Suppressor macrophage treated with lipopolysaccharide for 1 hour (primary cell): ENCODE data around the gene IGF2BP3.

ENCODE experiments used
- DNase-seq, 3 donors: peaks; one replicate each; pipeline ENCODE4 v3.0.0-alpha.2; 2020 to 2022

IGF2BP3 gene

DNA sequence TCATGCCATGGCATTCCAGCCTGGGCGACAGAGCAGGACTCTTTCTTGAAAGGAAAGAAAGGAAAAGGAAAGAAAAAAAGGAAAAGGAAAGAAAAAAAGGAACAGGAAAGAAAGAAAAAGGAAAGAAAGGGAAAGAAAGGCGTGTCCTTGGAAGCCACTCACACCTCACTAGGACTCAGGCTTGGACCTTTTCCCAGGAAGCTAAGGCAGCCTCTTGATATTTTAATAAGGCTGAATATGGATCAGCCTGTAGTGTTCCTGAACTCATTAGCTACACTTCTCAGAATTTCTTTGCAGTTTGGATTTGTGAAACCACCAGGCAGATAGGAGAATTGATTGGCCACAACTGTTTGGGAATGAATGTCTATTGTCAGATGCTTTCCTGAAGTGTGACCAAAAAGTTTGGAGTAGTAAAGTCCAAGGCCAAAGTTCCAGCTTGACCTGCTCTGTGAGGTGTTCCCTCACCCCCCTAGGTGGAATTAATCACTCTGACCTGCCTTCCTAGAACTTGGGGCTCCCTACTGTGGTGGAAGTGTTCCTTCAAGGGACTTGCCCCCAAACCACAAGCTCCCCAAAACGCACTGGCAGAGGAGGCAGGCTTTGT is 178.2 kb downstream of the IGF2BP3 start:
- DNase-seq, result no peak

DNA sequence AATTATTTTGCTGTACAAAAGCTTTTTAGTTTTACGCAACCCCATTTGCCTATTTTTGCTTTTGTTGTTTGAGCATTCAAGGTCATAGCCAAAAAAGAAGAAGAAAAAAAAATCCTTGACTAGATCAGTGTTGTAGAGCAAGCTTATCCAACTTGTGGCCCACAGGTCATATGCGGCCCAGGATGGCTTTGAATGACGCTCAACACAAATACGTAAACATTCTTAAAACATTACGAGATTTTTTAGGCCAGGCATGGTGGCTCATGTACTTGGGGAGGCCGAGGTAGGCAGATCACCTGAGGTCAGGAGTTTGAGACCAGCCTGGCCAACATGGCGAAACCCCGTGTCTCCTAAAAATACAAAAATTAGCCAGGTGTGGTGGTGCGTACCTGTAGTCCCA is 179.3 kb downstream of the IGF2BP3 start:
- no peak for DNase-seq

DNA sequence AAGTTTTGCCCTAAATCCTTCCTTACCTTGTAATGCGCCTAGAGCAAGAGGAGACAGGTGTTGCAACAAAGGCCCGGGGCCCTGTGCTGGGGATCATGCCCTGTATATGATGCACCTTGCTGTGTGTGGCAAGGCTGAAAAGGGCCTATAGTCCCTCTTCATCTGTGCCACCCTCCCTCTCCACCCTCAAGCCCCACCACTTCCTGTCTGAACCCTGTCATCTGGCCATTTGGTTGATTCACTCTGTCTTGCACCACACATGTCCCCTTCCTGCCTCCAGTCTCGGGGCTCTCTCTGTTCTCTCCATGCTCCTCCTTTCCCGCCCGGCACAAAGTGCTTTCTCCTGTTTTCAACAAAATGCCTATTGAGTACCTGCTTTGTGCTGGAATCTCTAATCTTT is 182.7 kb downstream of the IGF2BP3 start:
- DNase-seq, result peak in 2 of 3 donors; percentile 22 to 29

DNA sequence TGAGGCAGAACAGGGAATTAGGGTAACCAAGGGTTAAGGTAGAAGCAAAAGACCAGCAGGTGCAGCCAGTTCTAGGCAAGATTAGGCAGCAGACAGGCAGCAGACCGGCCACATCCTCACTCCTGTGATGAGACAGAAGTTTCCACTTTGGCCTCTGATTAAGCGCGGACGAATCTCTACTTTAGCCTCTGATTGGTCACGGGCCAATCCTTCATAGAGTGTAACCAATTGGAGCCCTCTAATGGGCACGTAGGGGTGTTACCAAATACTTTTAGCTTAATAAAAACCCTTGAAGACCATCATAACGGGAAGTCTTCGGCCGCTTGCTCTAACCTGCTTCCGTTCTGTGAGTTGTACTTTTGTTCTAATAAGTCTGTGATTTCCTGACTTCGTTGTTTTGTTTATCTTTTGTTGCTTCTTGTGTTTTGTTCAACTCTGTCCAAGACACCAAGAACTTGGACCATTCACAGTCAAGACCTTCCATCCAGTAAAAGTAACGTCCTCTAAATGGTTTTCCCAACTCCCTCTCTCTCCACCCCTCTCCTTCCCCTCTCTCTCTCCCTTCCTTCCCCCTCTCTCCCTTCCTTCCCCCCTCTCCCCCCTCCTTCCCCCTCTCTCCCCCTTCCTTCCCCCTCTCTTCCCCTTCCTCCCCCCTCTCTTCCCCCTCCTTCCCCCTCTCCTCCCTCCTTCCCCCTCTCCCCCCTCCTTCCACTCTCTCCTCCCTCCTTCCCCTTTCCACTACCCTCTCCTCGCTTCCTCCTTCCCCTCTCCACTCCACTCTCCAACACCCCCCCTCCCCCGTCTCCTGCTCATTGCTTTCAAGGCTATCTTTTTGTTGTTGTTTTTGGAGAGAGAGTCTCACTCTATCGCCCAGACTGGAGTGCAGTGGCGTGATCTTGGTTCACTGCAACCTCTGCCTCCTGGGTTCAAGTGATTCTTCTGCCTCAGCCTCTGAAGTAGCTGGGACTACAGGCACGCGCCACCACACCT is 184.3 kb downstream of the IGF2BP3 start:
- DNase-seq, result peak in 1 of 3 donors; percentile 15

DNA sequence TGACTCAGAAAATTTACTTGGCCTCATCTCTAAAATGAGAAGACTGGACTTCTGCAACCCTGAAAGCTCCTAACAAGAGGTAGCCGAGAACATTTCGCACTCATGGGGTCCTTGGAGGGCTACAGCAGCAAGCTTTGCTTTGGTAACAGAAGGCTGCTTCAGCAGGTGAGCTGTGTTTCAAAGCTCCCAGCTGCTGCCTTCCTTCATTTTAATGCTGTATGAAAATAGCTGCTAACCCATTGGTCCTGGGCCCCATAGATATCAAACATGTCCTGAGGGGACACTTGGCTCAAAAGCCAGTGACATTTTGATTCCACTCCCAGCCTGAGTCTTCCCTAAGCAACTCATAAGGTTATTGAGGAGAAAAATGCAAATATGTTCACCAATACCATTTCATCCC is 185.4 kb downstream of the IGF2BP3 start:
- no peak for DNase-seq

DNA sequence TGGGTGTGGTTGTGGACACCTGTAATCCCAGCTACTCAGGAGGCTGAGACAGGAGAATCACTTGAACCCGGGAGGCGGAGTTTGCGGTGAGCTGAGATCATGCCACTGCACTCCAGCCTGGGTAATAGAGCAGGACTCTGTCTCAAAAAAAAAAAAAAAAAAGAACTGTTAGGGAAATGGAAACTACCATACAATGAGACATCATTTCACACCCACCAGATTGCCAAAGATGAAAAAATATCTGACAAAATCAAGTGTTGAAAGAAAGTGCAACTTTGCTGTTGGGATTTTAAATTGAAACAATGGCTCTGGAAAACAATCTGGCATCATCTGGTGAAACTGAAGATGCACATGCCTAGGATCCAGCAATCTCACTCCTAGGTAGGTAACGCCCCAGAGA is 187.2 kb downstream of the IGF2BP3 start:
- DNase-seq, result peak in 2 of 3 donors; percentile 29 to 45

DNA sequence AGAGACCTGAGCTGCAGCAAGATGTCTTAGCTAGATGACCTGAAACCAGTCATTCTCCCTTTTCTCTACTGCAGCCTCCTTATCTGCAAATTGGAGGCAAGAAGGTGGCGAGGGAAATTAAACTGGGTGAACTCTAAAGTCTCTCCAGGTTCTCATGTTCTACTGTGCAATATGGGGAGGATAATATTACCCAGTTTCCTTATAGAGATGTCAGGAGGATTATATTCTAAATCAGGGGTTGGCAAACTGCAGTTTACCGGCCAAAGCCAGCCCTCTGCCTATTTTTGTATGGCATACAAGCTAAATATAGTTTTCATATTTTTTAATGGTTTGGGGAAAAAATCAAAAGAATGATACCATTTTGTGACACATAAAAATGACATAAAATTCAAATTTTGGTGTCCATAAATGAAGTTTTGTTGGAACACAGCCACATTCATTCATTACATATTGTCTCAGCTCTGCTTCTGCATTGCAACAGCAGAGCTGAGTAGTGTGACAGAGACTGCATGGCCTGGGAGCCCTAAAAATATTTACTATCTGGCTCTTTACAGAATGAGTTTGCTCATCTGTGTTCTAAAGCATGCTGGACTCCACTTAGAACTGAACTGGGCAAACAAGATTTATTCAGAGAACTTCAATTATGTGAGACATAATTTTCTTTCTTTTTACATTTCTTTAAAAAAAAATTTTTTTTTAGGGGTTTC is 190.3 kb downstream of the IGF2BP3 start:
- no peak for DNase-seq

DNA sequence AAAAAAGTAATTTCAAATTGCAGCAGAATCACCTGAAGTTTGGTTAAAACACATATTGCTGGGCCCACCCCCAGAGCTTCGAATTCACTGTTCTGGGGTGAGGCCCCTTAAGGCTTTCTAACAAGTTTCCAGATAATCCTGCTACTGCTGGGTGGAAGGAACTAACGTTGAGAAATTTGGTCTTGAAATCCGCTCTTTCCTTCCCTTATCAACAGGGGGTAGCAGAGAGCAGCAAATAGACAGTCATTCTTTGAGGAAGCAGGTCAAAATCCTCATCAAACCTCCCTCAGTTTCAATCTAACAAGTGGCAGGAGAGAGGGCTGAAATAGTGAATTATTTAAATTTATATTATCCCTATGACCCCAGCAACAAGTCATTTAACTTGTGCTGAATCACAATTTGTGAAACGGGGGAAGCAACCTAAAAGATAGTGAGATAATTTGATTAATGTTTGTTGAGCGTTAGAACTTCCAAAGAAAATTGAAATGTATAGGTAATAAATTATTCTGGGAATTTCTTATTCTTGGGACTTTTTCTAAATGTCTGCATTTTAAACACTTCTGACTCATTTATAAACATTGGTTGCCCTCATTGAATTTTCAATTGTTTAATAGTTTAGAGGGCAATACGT is 192.8 kb downstream of the IGF2BP3 start:
- peak; percentile 73 to 77 (median 74) for DNase-seq

DNA sequence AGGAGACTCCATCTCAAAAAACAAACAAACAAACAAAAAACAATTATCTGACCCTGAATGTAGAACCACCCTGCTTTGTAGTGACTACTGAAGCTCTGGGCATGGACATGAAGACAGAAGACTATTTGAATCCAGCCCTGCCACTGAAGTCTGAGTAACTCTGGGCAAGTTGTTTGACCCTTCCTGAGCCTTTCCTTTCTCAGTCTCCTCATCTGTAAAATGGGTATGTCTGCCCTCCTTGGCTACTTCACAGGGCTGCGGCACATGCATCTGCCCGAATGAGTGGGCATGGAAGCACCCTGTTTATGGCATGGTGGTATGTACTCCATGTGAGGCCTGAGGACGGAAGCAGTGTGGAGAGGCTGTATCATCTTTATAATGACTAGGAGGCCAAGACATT is 193.3 kb downstream of the IGF2BP3 start:
- no peak for DNase-seq

DNA sequence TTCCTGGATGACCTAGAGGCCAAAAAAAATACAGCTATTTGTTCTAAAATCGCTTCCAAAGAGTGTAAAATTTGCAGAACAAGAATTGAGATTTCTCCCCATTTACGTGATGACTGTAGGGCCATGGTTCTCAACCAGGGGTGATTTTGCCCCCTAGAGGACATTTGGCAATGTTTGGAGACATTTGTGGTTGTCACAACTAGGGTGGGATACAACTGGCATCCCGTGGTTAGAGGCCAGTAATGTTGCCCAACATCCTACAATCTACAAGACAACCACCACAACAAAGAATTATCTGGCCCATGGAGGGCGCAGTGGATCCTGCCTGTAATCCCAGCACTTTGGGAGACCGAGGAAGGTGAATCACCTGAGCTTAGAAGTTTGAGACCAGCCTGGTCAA is 193.9 kb downstream of the IGF2BP3 start:
- DNase-seq, result peak in 1 of 3 donors; percentile 8

DNA sequence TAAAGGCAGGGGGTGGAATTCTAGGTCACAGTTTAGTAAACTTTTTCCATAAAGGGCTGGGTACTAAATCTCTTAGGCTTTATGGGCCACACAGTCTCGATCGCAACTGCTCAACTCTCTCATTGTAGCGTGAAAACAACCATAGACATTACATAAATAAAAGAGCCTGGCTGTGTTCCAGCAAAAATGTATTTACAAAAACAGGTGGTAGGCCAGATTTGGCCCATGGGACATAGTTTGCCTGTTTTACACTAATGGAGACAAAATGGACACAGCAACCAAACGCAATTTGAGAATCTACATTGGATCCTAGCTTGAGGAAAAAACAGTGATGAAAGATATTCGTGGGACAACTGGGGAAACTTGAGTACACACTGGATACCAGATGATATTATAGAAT is 194.4 kb downstream of the IGF2BP3 start:
- DNase-seq, result no peak

DNA sequence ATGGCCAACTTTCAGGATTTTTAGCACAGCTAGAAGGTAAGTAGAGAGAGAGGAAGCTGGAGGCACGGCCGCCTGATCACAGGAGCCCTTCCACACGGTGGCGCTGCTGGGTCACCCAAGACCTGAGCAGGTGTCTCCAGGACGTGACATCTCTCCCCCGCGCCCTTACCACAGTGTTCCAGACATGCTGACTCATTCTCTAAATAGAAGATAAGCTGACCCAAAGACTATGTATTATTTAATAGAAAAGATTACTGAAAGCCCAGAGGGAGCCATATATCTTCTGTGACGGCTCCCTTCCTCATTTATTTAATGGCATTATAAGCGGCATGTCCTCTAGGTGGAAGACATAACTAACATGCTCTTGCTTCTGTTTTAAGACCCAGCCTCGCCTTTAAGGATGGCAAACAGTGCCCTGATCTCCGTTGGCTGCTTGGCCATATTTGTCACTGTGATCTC is 197.1 kb downstream of the IGF2BP3 start:
- DNase-seq, result peak; percentile 60 to 87 (median 70)

DNA sequence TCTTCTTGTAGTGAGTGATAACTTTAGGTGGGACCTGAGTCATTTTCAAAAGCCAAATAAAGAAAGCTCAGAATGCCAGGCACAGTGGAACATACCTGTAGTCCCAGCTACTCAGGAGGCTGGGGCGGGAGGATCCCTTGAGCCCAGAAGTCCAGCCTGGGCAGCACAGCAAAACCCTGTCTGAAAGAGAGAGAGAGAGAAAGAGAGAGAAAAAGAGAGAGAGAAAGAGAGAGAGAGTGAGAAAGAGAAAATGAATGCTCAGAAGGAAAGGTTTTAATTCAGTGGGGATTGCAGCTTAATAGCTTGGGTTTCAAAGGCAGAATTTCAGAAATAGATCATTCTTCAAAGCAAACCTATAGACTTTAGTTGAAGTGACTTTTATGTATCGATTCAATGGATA is 198.0 kb downstream of the IGF2BP3 start:
- DNase-seq, result no peak

DNA sequence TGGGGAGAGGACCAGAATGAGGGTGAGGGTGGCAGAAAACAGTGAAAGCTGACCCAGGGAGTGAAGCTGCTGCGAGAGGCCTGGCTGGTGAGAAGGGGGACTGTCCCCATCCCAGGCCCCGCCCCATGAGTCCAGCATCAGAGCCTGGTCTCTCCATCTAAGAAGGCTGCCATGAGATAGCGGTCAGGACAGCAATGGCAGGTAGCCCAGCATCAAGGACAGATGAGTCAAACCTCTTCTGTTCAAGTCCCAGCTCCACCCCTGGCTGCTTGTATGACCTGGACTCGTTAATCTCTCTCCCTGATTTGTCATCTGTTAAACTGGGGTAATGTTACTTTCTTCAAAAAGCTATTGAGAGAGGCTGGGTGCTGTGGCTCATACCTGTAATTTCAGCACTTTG is 201.5 kb downstream of the IGF2BP3 start:
- DNase-seq, result no peak

DNA sequence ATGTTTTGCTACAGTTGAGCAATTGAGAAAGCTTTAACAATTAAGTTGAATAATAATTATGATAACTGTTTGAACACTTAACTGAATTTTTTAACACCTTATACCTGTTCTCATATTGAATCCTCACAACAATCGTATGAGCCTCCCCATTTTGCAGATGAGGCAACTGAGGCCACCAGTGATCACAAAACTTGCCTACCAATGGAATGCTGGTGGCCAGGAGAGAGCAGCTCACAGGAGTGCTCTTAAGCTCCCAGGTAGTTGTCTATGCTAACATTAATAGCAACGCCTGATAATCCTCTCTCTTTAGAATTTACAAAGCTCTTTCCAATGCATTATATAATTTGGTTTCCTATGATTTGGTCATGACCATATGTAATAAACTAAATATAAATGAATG is 202.1 kb downstream of the IGF2BP3 start:
- DNase-seq, result no peak

DNA sequence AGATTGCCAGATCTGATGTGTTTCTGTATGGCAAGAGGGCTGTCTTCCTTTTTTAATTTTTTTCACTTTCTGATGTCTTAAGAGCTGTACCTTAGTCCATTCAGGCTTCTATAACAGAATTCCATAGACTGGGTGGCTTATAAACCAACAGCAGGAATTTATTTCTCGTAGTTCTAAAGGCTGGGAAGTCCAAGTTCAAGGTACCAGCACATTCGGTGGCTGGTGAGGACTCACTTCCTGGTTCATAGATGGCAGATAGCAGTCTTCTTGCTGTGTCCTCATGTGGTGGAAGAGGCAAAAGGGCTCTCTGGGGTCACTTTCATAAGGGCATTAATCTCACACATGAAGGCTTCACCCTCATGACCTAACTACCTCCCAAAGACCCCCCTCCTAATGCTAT is 202.9 kb downstream of the IGF2BP3 start:
- no peak for DNase-seq

DNA sequence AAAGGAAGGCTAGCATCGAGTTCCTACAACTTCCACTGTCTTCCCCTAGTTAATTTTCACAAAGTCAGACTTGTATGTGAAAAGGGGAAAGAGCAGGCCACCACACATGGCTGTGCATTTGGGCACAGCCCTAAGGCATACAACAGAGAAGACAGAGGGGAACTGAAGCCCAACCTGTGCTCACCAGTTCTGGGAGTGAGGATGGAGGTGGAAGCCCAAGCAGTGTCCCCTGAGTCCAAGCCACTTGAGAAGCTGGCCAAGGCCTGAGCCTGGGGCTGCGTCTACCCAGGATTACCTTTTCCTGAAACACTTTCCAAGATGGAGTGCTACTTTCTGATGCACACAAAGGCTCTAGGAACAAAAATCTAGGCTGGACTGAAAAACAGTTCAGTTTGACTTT is 203.4 kb downstream of the IGF2BP3 start:
- DNase-seq, result no peak

DNA sequence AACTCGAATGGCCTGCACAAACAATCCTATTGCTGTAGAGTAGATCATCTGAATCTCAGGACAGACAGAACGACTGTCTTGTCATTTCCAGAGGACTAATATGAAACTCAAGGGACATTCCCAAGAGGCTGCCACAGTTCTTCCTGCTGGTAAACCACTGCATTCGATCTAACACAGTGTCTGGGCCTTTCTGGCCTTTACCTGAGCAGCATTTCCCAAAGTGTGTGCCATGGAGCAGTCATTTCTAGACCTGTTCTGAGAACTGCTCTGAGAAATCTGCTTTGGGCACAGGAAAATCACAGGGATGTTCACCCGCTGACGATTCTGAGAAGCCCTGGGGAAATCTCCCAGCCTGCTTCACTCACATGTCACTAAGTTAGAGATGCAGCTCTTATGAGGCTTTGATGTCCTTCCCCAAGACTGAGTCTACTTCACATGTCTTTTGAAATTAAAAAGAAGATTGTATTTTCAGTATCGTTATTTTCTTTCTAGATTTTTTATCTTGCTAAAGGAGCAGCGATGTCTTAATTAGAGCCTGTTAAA is 205.3 kb downstream of the IGF2BP3 start:
- no peak for DNase-seq

DNA sequence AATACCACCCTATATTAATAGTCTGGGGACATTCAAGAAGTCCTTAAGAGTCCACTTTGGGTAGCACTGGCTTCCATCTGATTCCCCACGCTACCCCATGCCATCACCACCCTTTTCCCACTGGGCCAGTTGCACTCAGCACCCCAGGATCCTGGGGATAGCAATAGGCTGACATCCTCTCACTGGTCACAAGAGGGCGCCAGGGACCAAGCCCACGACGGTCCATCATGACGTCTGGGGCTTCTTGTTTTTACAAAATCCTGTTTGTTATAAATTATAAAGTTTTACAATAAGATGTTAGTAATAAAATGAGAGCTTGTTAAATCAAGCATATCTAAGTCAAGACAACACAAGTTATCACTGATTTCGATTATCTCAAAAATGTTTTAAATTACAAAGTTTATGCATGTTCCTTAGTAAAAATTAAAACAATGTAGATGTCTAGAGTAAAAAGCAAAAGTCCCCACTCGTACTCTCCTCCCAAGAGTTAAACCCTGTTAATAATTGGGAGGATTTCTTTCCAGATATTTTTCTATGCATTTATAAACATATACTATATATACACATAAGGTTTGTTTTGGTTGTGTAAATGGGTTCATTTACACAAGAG is 208.3 kb downstream of the IGF2BP3 start:
- DNase-seq, result peak; percentile 76 to 86 (median 85)

DNA sequence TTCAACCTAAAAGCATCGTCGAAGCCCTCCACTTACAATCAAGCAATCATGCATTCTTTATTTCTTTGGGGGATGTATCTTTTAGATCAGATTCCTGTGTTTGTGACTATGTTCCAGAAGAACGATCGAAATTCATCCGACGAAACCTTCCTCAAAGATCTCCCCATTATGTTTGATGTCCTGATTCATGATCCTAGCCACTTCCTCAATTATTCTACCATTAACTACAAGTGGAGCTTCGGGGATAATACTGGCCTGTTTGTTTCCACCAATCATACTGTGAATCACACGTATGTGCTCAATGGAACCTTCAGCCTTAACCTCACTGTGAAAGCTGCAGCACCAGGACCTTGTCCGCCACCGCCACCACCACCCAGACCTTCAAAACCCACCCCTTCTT is 209.9 kb downstream of the IGF2BP3 start:
- no peak for DNase-seq
